Thyroid gland (tissue), 4 donors: ENCODE data around the gene PTCD1. TPM values are rescaled to one million over a fixed set of nuclear protein-coding genes. Genes with fewer than 3 reads are reported as not detected.
"Not testable (repeated sequence)": the region's sequence is repeated elsewhere in the genome, so short reads cannot be mapped to it uniquely, and the experiment has no call there.

ENCODE experiments used
- DNase-seq, 2 donors: peaks; one replicate each; pipeline ENCODE4 v3.0.0-alpha.2; 2019
- H3K27ac ChIP-seq, 3 donors: fragments of 200-600 bp; sonication (generic); 1 replicate in 2 of 3; 2 replicates in 1 of 3; pipeline ENCODE4 v1.5.1; 2016 to 2019; ENCODE audit warnings: mild to moderate bottlenecking in 1 of 3, moderate library complexity in 1 of 3
- H3K27me3 ChIP-seq: fragments of 200-600 bp; sonication (generic); one replicate; pipeline ENCODE4 v1.5.1; 2019
- H3K36me3 ChIP-seq, 2 donors: fragments of 200-600 bp; sonication (generic); one replicate each; pipeline ENCODE4 v1.5.1; 2016 to 2019
- H3K4me1 ChIP-seq, 2 donors: fragments of 200-600 bp; sonication (generic); one replicate each; pipeline ENCODE4 v1.5.1; 2017 to 2019
- H3K4me3 ChIP-seq, 3 donors: fragments of 200-600 bp; sonication (generic); replicated peaks in 1 of 3; 1 replicate in 2 of 3; 2 replicates in 1 of 3; pipeline ENCODE4 v1.5.1; 2016; ENCODE audit warnings: mild to moderate bottlenecking in 1 of 3
- H3K9me3 ChIP-seq: fragments of 200-600 bp; sonication (generic); one replicate; pipeline ENCODE4 v1.5.1; 2017
- CTCF ChIP-seq, 6 experiments: fragments of 200-600 bp in 3 of 6; fragments of 450-650 bp in 3 of 6; sonication (generic) in 3 of 6; IDR thresholded peaks; one replicate each; pipeline ENCODE4 v1.5.1; 2016 to 2019; ENCODE audit warnings: antibody characterized with exemption in 6 of 6, mild to moderate bottlenecking in 2 of 6, inconsistent platforms in 1 of 6, moderate library complexity in 1 of 6
- POLR2A ChIP-seq, 2 donors: fragments of 450-650 bp; IDR thresholded peaks; one replicate each; pipeline ENCODE4 v1.6.1; 2017; ENCODE audit warnings: antibody characterized with exemption in 2 of 2, mild to moderate bottlenecking in 2 of 2, moderate library complexity in 1 of 2
- WGBS, 2 donors: methylation state at CpG; one replicate each; pipeline ENCODE4 v1.1.5; 2017; 5-methylcytosine and 5-hydroxymethylcytosine counted together
- intact Hi-C: fragments of 100-400 bp; cut with DNase I; formaldehyde crosslinking; loops from one replicate; pipeline ENCODE4 v1.15.1; 2023
- total RNA-seq, 4 donors: library from RNA; depleted of rRNA; stranded (reverse); fragments of >200 nt; gene quantifications; one replicate each; pipeline ENCODE4 v1.2.3, GENCODE V29; 2016

PTCD1 gene
- total RNA-seq, 4 donors from 2014 or later, result 5.4 to 9.6 (median 8.2) TPM

- intact Hi-C loops, result no loop called here
- no peaks in the 10 kb centered on the region for H3K9me3 ChIP-seq
- WGBS, 2 donors, result 73 to 80% methylated on average over 9 of the region's 9 CpGs
- no peak overlapping the region for H3K27ac ChIP-seq
- H3K4me1 ChIP-seq, result peaks cover 15 to 16% of the 10 kb centered on the region in 2 donors
- no peak overlapping the region for H3K4me3 ChIP-seq
- peaks cover 3 to 6% of the 10 kb centered on the region in 2 donors for H3K36me3 ChIP-seq
- H3K27me3 ChIP-seq, result no peaks in the 10 kb centered on the region
- TF ChIP-seq POLR2A (IDR thresholded peaks at IDR 0.05) (no peak), CTCF (IDR thresholded peaks at IDR 0.05) (no peak)
- DNase-seq, result no peak
These were observed 1.6 kb upstream of the PTCD1 start for GRCh38 chr7:99440195-99440594.

- DNase-seq, result no peak
- Histone ChIP-seq H3K36me3 (peaks cover 9 to 16% of the 10 kb centered on the region in 2 donors), H3K27ac (peak overlapping the region; percentile 77 to 86 (median 85)), H3K4me3 (peak overlapping the region; percentile 74 to 96 (median 84)), H3K27me3 (no peaks in the 10 kb centered on the region), H3K4me1 (peaks cover 15 to 16% of the 10 kb centered on the region in 2 donors), H3K9me3 (no peaks in the 10 kb centered on the region)
- no peak for TF ChIP-seq CTCF (IDR thresholded peaks at IDR 0.05)
- no peak for TF ChIP-seq POLR2A (IDR thresholded peaks at IDR 0.05)
- WGBS, 2 donors, result 22 to 27% methylated on average over 18 to 19 of the region's 20 CpGs
- intact Hi-C loops, result no loop called here
These were observed 539 bp downstream of the PTCD1 start for GRCh38 chr7:99437946-99438572.

- peaks cover 4 to 5% of the 10 kb centered on the region in 2 donors for H3K4me1 ChIP-seq
- H3K9me3 ChIP-seq, result no peaks in the 10 kb centered on the region
- WGBS, 2 donors, result 85 to 97% methylated on average over 8 to 9 of the region's 9 CpGs
- H3K27me3 ChIP-seq, result no peaks in the 10 kb centered on the region
- no peak for DNase-seq
- intact Hi-C loops, result no loop called here
- H3K4me3 ChIP-seq, result no peak overlapping the region
- no peak for TF ChIP-seq CTCF (IDR thresholded peaks at IDR 0.05)
- no peak for TF ChIP-seq POLR2A (IDR thresholded peaks at IDR 0.05)
- H3K36me3 ChIP-seq, result peaks cover 17 to 30% of the 10 kb centered on the region in 2 donors
- H3K27ac ChIP-seq, result no peak overlapping the region
These were observed 5.4 kb downstream of the PTCD1 start for GRCh38 chr7:99433158-99433557.

- H3K9me3 ChIP-seq, H3K4me1 ChIP-seq, H3K27ac ChIP-seq, H3K4me3 ChIP-seq, H3K27me3 ChIP-seq, intact Hi-C loops, DNase-seq: not testable (repeated sequence)
- H3K36me3 ChIP-seq, result peaks cover 17 to 30% of the 10 kb centered on the region in 2 donors
- 83 to 86% methylated on average over 13 of the region's 13 CpGs for WGBS, 2 donors
These were observed 6.7 kb downstream of the PTCD1 start for GRCh38 chr7:99431756-99432540.

GRCh38 chr7:99429756-99430155 lies 8.8 kb downstream of the PTCD1 start:
- Histone ChIP-seq H3K36me3 (peaks cover 18 to 31% of the 10 kb centered on the region in 2 donors), H3K4me1 (no peaks in the 10 kb centered on the region), H3K27ac (no peak overlapping the region), H3K4me3 (no peak overlapping the region), H3K9me3 (no peaks in the 10 kb centered on the region), H3K27me3 (no peaks in the 10 kb centered on the region)
- TF ChIP-seq CTCF (IDR thresholded peaks at IDR 0.05), result no peak
- no peak for TF ChIP-seq POLR2A (IDR thresholded peaks at IDR 0.05)
- no peak for DNase-seq
- 91 to 96% methylated on average over 5 to 7 of the region's 8 CpGs for WGBS, 2 donors
- intact Hi-C loops, result no loop called here
